ENCODE results near the gene PIGQ.
A peak's percentile ranks its signal among the peaks of the same experiment; 100 is the strongest.

Gene PIGQ

DNA sequence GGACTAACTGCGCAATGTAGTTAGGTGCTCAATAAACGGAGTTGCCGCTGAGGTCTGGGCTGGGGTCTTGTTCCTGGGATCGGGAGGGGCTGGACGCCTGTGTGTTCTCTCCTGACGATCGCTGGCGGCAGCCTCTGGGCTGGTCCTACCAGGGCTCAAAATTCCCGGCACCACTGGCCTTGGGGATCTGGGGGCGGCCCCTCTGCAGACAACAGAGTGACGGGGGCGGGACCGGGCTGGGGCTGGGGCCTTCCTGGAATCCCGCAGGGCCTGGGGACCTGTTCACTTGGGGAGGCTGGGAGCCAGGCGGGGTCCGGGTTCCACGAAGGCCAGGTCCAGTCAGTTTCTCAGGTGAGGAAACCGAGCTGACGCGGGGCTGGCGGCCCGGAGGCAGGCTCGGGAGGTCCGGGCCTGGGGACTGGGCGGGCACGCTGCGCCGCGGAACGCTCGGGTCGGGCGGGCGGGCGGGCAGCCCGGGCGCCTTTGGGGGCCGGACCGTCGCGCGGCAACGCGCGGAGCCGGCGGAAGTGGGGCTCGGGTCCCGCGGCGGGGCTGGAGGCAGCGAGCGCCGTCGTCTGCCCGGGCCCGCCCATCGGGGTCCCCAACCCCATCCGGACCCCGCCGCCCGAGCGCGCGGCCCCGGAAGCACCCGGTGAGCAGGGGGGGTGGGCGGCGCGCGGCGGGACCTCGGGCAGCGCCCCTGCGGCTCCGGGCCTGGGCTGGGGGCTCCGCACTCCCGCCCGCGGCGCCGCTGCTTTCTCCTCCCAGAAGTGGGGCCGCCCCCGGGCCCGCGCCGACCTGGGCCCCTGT is at the start of gene PIGQ:
Gene PIGQ, plus strand, starts transcription at position 524 of the 810 bp plus-strand sequence. CDS start 4,107 bp downstream, outside the sequence.
- peak; percentile 39 for DNase-seq (ENCODE audit: low read depth)

DNA sequence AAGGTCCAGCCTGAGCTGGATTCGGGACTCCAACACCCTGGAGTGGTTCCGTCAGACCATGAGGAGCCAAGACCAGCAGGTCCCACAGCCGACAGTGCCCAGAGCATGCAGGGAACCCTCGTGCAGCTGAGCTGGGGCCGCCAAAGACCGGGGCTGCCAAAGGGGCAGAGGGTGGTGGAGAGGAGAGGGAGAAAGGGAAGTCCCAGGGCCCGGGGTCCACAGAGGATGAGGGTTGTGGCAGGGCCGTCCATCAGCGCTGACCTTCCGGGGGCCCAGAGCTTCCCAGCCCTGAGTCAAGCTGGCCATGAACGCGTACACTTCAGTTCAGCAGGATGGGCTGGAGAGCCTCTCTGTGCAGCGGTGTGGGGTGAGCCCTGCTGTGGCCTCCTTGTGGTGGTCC is 48.9 kb upstream of the PIGQ start:
- DNase-seq (ENCODE audit: low read depth) = no peak

DNA sequence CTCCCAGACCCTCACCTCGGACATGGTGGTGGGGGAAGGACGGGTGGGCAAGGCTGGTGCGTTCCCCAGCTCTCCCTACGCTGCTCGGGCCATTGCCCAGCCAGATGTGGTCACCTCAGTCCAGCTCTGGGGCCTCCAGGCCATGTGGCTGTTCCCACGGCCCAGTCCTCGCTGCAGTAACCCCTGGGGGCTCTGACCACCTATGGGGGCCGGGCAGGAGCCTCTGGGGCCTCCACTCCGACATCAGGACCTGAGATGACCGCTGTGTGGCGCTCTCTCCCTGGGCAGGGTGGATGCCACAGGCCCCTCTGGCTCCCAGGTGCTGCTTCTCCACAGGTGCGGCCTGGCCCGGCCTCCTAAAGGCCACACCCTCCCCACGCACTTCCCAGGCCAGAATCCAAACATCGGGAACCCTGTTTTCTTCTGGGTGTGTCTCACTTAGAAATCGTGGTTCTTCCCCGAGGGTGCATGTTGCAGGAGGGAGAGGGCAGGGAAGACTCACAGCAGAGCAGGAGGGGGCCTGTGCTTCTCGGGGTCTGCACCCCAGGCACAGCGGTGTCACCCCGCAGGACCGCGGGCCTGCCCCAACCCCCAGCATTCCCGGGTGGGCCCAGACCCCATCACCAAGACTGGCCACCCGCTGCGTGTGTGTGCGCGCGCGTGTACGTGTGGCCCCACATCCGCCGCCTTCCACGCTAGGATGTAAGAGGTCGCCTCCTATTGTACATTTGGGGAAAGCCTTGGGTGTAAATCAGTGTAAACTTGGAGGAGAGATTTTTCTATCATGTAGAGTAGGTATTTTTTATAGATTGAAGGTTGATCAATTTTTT is 48.2 kb upstream of the PIGQ start:
- DNase-seq (ENCODE audit: low read depth) = no peak

- no peak for DNase-seq (ENCODE audit: low read depth)
Measured at GRCh38 chr16:522320-523096, 47.3 kb upstream of the PIGQ start.

GRCh38 chr16:523097-523741 is 46.5 kb upstream of the PIGQ start:
- DNase-seq (ENCODE audit: low read depth) = no peak

DNA sequence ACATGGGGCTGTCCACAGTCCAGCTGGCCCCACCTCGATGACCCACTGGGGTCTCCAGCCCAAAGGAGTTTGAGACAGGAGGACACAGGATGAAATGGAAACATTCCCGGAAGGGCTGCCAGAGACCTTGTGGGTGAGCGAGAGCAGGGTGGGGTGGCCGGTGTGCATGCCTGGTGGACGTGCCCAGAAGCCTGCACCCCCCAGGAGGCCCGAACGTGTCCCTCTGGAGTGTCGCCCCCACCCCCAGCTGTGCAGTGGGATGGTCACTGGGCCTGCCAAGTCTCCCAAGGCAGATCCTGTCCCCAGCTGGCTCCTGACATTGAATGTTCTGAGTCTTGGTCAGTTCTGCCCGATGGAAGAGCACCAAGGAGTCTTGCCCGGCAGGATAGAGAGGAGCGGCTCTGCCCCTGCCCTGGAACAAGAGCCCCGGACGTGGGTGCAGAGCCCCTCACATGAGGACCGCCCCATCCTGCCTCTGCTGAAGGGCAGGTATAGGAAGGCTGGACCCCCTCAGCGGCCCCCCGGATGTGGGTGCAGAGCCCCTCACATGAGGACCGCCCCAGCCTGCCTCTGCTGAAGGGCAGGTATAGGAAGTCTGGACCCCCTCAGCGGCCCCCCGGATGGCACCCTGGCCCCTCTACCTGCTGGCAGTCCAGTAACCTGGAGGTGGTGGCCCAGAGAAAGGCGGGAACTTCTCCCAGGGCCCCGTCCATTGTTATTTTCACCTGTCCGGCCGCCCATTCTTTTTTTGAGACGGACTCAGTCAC is 45.3 kb upstream of the PIGQ start:
- DNase-seq (ENCODE audit: low read depth) = no peak

- DNase-seq (ENCODE audit: low read depth) = no peak
Measured at GRCh38 chr16:525123-525519, 44.6 kb upstream of the PIGQ start.

DNA sequence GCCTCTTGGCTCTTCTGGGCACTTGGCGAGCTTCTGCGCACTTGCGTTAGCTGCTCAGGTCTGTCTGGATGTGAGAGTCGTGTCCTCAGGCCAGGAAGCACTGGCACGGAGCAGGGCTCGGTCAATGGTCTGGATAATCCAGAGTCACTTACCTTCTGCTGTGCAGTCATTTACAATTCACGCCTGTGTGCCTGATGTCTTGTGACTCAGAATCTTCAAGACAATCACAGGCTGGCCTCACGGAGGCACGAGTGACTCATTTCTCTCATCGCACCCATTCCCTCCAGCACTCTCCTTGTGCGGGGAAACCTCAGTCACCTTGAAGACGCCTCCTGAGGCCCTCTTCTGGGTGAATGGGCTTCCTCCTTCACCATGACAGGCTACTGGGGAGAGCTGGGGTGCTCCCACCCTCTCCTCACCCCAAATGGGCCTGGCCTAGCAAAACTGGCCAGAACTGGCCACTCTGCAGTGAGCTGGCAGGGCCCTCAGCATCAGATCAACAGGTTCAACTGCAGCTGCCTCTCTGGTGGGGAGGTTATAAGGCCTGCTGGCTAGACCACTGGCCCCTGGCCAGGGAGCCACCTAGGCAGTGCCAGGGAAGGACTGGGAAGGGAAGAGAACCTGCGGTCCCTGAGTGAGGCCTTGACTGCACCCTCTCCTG is 44.1 kb upstream of the PIGQ start:
- peak; percentile 76 for DNase-seq (ENCODE audit: low read depth)

DNA sequence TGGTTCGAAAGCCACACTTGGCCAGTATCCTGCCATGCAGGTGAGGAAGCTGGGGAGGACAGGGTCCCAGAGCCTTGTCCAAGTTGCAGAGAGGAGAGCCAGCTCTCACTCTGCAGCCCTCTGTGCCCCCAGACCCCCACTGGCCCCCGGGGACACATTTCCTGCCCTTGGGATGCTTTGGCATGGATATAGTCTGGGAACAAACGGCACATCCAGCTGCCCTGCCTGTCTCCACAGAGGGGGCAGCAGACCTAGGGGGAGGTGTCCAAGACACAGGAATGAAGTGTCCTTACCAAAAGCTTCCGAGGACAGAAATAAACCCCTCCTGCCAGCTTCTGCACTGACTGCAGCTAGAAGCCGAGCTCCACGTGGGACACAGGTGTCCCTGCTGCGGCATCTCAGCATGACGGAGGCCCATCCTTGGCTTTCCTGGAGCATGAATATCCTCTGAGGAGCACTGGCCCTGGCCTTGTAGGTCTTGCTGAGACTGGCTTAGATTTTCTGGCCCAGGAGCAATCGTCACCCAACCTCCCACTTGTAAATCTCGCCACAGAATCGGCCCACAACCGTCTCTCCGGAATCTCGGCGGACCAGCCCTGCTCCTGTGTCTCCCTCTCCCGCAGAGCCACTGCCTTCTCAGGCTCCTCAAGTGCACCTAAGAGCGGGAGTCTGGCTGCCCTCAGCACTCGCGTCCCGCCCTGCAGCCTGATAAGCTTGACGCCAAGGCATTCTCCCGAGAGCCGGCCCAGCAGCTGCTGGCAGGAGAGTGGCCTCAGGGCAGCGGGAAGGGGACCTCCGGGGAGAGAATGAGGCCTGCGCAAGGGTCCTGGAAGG is 43.4 kb upstream of the PIGQ start:
- no peak for DNase-seq (ENCODE audit: low read depth)

DNA sequence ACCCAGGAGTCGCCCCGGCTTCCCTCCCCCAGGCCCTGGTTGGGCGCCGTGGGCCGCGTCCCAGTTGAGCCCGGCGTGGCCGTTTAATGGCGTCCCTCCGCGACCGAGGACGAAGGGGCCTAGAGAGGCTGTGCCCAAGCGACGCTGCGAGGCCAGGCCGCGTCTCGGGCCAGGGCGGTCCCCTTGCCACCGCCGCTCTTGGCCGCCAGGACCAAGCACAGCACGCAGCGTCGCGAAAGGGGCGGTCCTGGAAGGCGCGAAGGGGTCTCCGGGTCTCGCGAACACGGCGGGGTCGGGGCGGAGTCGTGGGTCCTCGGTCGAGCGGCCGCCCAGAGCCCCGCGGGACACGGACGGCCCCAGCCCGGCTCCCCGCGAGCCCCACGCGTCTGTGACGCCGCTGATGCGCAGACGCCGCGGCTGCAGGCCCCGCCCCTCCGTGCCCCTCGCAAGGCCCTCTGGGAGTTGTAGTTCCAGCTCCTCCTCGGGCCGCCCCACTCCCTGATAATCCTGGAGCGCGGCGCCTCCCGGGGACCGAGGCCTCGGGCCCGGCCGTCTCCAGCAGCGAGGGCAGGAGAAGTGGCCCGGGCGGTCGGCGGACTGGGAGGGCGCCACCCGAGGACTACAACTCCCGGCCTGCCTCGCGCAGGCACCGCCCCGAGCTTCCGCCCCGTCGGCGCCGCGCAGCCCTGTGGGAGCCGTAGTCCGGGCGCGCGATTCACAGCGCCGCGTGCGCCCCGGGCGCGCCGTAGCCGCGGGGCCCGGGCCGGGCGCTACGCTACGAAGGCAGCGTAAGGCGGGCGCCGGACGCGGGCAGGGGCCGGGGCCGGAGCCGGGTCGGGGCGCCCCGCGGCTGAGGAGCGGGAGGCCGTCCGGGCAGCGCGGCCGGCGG is 42.5 kb upstream of the PIGQ start, which contains the start of gene CAPN15:
Gene CAPN15, plus strand, starts transcription at position 698 of the 889 bp plus-strand sequence. CDS start 19,127 bp downstream, outside the sequence.
- peak; percentile 77 for DNase-seq (ENCODE audit: low read depth)

DNA sequence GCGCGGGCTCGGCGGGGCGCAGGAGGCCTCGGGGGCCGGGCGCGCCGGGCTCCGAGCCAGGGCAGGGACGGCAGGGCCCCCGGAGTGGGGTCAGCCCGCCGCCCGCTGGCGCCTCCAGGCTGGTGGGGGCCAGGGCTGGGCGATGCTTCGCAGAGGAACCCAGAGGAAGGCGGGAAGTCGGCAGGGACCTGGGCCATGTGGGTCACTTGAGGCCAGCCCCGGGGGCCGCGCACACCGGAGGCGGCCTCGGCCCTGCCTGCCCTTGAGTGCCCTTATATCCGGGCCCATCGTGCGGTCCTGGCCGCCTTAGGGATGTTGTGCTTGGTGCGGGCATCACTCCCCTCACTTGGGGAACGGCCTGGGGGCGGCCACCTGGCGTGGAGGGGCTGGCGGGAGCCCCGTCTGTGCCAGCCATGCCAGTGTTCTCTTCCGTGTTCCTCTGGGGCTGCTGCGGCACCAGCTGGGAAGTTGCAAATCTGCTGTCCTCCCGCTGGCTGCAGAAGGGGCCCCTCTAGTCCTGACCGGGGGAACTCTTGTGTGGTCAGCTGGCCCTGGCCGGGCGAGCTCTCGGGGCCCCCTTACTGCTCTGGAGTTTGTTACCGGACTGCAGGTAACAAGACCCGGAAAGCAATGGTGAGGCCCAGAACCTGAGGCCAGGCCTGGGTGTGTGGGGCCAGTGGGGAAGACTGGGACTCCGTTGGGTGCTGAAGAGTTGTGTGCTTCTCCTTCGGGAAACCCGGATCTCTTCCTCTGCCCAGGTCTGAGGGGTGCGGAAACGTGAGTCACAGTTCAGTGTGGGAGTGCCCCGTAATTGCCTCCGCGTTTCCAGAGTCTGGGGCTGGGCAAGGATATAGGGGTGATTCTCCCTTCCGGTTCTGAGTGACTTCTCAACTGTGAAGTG is 41.4 kb upstream of the PIGQ start:
- peak; percentile 27 for DNase-seq (ENCODE audit: low read depth)

GRCh38 chr16:529012-529575 is 40.7 kb upstream of the PIGQ start:
- DNase-seq (ENCODE audit: low read depth) = no peak

DNA sequence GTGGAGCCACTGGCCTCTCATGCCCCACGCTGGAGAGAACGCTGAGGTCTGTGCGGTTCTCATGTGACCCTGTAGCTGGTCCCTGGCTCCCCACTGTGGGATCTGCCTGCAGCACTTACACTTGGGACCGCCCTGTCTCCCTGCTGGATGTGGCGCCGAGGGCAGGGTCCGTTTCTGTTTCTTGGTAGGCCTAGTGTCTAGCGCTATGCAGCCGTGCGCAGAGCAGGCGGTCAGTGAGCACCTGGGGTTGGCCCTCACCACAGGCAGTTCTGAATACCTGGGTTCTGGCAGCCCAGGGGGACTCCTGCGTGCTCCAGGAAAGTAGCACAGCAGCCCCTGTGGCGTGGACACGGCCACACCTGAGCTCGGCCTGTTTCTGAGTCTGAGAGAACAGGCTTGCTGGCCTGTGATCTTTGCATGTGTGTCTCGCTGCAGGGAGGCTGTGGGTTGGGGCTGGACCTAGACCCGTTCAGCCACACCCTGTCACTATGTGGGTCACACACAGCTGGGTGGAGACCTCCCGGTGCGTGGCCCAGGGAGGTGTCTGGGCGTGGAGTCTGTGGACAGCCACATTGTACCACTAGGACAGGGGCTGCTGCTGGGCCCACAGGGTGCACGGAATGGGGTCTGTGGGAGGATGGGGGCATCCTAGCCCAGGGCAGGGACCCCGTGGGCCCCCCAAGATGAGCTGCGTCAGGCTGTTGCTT is 39.5 kb upstream of the PIGQ start:
- DNase-seq (ENCODE audit: low read depth) = no peak

DNA sequence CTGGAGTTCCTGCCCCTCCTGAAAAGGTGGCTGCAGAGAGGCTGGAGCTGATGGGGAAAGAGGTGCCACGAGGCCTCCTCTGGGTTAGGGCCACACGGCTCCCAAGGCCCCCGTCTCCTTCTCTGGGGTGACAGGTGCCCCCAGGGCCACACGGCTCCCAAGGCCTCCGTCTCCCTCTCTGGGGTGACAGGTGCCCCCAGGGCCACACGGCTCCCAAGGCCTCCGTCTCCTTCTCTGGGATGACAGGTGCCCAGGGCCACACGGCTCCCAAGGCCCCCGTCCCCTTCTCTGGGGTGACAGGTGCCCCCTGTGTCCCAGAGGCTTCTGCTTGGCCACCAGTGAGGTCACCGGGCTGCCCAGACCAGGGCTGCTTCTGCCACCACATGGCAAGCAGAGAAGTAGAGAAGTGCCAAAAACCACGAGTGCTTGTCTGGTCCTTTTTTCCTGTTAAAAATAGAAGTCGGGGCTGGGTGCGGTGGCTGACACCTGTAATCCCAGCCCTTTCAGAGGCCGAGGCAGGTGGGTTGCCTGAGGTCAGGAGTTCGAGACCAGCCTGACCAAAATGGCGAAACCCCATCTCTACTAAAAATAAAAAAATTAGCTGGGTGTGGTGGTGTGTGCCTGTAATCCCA is 38.2 kb upstream of the PIGQ start:
- no peak for DNase-seq (ENCODE audit: low read depth)

- no peak for DNase-seq (ENCODE audit: low read depth)
Measured at GRCh38 chr16:533391-534123, 36.2 kb upstream of the PIGQ start.

All from stimulated activated CD4-positive, alpha-beta T cell treated with anti-CD3 and anti-CD28 coated beads, Interleukin-2, amount 100 ng/mL, for 4 hours (primary cell).